ENCODE measurements around the gene URAD.
"Not testable (repeated sequence)": the region's sequence is repeated elsewhere in the genome, so short reads cannot be mapped to it uniquely, and the experiment has no call there.

The URAD gene

DNA sequence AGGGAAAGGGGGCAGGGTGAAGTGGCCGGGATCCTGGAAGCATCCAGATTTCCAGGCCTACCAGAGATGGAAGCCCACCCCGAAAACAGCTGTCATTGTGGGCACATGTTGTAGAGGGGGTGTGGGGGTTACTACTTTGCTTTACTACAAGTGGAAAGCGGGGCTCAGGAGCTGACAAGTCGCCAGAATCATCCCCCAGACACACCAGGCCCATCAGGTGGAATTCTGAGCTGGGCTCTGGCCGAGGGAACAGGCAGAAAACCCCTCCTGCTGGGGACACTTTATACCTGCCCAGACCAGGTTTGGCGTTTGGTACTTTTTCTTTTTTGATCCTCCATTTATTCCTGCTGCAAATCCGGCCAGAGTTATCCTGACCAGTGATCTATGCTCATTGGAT is 23.2 kb downstream of the URAD start:
- no peak for TF ChIP-seq CTCF (IDR thresholded peaks at IDR 0.05; ENCODE audit: borderline replicate concordance, control extremely low read depth, extremely low read depth, insufficient read depth, missing control alignments)
- DNase-seq (ENCODE audit: low spot score), result no peak
- in situ Hi-C loops (cut with MboI; ENCODE audit: low sequenced_read_pairs, unreplicated experiment), result loop anchor here (25.0 kb wide), 1 partner anchor 1003 kb away; no protein-coding TSS in a partner anchor

DNA sequence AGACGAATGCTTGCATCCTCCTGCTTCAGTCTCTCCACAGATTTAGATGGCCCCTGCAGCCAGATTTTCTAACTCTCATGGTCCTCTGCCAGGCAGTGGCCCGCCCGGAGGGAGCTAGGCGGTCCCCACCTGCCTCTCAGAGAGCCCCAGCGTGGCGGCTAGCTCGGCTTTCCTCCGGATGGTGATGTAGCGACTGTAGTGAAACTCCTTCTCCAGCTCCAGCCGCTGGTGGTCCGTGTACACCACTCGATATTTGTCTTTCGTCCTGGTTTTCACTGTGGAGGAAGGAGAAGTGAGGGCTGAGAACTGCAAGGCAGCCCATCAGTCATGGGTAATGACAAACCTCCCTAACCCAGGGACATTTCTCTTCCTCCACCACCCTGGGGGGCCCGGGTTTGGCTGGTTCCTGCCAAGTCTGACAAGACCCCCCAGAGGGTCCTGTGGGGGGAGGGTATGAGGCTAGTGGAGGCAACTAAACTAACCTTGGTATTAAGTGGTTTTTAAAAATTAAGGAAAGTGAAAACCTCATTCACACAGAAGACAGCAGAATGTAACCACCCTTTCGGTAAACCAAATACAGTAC is 23.7 kb downstream of the URAD start:
- in situ Hi-C loops (cut with MboI; ENCODE audit: low sequenced_read_pairs, unreplicated experiment), result loop anchor here (25.0 kb wide), 1 partner anchor 1003 kb away; no protein-coding TSS in a partner anchor
- no peak for DNase-seq (ENCODE audit: low spot score)
- TF ChIP-seq CTCF (IDR thresholded peaks at IDR 0.05; ENCODE audit: borderline replicate concordance, control extremely low read depth, extremely low read depth, insufficient read depth, missing control alignments), result no peak

- in situ Hi-C loops (cut with MboI; ENCODE audit: low sequenced_read_pairs, unreplicated experiment), result loop anchor here (25.0 kb wide), 1 partner anchor 1002 kb away; no protein-coding TSS in a partner anchor
Observed at GRCh38 chr13:27964206-27964605, 24.3 kb downstream of the URAD start.

GRCh38 chr13:27963491-27963890 is 25.0 kb downstream of the URAD start:
- TF ChIP-seq CTCF (IDR thresholded peaks at IDR 0.05; ENCODE audit: borderline replicate concordance, control extremely low read depth, extremely low read depth, insufficient read depth, missing control alignments), result no peak
- in situ Hi-C loops (cut with MboI; ENCODE audit: low sequenced_read_pairs, unreplicated experiment), result loop anchor here (25.0 kb wide), 1 partner anchor 1001 kb away; no protein-coding TSS in a partner anchor
- no peak for DNase-seq (ENCODE audit: low spot score)

More at GRCh38 chr13:27964206-27964605, 24.3 kb downstream of the URAD start:
- DNase-seq (ENCODE audit: low spot score), result not testable (repeated sequence)

DNA sequence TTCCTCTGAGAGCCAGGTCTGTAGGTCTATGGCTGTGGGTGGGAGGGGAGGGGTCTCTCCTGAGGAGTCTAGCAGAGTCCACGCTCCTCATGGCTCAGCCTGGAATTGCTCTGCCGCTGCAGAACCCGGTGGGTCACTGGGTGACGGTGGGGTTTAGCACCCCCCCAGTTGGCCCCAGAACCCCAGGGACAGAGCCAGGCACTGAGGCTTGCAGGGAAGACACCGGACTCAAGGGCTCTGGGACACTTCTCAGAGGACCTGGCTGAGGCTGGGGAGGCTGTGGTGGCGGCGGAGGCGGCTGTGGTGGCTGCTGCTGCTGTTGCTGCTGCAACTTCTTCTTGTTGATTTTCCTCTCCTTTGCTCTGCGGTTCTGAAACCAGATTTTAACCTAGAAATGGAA is 25.5 kb downstream of the URAD start:
- no peak for DNase-seq (ENCODE audit: low spot score)
- in situ Hi-C loops (cut with MboI; ENCODE audit: low sequenced_read_pairs, unreplicated experiment), result loop anchor here (25.0 kb wide), 1 partner anchor 1001 kb away; no protein-coding TSS in a partner anchor
- no peak for TF ChIP-seq CTCF (IDR thresholded peaks at IDR 0.05; ENCODE audit: borderline replicate concordance, control extremely low read depth, extremely low read depth, insufficient read depth, missing control alignments)

DNA sequence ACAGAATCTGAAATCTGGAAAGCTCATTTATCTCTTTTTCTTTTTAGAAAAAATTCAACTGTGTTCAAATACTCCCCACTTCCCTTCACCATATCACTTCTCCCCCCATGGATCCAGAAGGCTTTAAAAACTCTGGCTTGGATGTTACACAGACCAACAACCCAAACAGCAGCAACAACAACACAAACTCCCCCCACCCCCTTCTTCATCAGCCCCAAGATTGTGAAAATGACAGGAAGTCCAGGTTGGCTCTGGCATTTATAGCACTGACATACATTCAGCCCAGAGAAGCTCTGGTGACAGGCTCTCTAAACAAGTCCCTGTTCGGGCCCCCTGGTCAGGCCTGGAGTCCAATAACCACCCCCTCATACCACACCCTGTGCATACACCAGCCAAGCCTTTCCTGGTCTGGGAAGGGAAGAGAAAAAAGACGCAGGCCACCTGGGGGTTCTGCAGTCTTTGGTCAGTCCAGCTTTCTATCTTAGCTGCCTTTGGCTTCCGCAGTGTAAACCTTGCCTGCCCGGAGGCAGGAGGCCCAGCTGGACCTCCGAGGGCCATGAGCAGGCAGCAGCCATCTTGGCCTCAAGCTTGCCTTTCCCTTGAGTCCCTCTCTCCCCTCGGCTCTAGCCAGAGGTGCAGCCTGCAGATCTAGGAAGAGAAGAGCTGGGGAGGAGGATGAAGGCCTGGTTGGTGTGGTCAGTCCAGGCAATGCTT is 26.2 kb downstream of the URAD start:
- TF ChIP-seq CTCF (IDR thresholded peaks at IDR 0.05; ENCODE audit: borderline replicate concordance, control extremely low read depth, extremely low read depth, insufficient read depth, missing control alignments), result no peak
- DNase-seq (ENCODE audit: low spot score), result no peak
- in situ Hi-C loops (cut with MboI; ENCODE audit: low sequenced_read_pairs, unreplicated experiment), result loop anchor here (25.0 kb wide), 1 partner anchor 1000 kb away; no protein-coding TSS in a partner anchor
